ENCODE results near the gene LTBP1.

GRCh38 chr2:33322612-33323011 lies 375.9 kb downstream of the LTBP1 start:
- TF ChIP-seq CTCF (IDR thresholded peaks at IDR 0.05; ENCODE audit: insufficient read depth, low read length) (no peak), POLR2AphosphoS5 (IDR thresholded peaks at IDR 0.05; ENCODE audit: low read depth) (no peak), SPI1 (IDR thresholded peaks at IDR 0.05; ENCODE audit: borderline replicate concordance, low read depth) (no peak), GABPA (IDR thresholded peaks at IDR 0.05; ENCODE audit: low read depth) (no peak)
- TF ChIP-seq, protein P1, sequence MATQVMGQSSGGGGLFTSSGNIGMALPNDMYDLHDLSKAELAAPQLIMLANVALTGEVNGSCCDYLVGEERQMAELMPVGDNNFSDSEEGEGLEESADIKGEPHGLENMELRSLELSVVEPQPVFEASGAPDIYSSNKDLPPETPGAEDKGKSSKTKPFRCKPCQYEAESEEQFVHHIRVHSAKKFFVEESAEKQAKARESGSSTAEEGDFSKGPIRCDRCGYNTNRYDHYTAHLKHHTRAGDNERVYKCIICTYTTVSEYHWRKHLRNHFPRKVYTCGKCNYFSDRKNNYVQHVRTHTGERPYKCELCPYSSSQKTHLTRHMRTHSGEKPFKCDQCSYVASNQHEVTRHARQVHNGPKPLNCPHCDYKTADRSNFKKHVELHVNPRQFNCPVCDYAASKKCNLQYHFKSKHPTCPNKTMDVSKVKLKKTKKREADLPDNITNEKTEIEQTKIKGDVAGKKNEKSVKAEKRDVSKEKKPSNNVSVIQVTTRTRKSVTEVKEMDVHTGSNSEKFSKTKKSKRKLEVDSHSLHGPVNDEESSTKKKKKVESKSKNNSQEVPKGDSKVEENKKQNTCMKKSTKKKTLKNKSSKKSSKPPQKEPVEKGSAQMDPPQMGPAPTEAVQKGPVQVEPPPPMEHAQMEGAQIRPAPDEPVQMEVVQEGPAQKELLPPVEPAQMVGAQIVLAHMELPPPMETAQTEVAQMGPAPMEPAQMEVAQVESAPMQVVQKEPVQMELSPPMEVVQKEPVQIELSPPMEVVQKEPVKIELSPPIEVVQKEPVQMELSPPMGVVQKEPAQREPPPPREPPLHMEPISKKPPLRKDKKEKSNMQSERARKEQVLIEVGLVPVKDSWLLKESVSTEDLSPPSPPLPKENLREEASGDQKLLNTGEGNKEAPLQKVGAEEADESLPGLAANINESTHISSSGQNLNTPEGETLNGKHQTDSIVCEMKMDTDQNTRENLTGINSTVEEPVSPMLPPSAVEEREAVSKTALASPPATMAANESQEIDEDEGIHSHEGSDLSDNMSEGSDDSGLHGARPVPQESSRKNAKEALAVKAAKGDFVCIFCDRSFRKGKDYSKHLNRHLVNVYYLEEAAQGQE (IDR thresholded peaks at IDR 0.05; ENCODE audit: insufficient replicate concordance, low read depth), result no peak

All from HL-60 (cell line).